SU-DHL-6 (cell line): Measurements from ENCODE around the gene TMTC1.

Experiments used
- H2AFZ ChIP-seq: fragments of 200-600 bp; sonication (generic); 2 replicates; pipeline ENCODE4 v1.6.1; 2014; ENCODE audit warnings: low read depth, mild to moderate bottlenecking, moderate library complexity, mixed read lengths, antibody characterized with exemption, low read length; ENCODE audit not compliant: severe bottlenecking
- H3F3A ChIP-seq: fragments of 200-600 bp; shearing (Covaris generic); 2 replicates; pipeline ENCODE4 v1.6.0; 2016; ENCODE audit warnings: antibody characterized with exemption, mild to moderate bottlenecking; ENCODE audit not compliant: insufficient read depth
- H3K27ac ChIP-seq: fragments of 200-600 bp; sonication (generic); 2 replicates; pipeline ENCODE4 v1.5.1; 2016; ENCODE audit warnings: low read depth, mild to moderate bottlenecking, low read length, moderate library complexity, mixed read lengths
- H3K27me3 ChIP-seq: fragments of 200-600 bp; sonication (generic), shearing (Covaris generic); 2 replicates; pipeline ENCODE4 v1.6.0; 2014; ENCODE audit warnings: mild to moderate bottlenecking, low read length
- H3K36me3 ChIP-seq: fragments of 200-600 bp; sonication (generic); 2 replicates; pipeline ENCODE4 v1.6.1; 2014; ENCODE audit warnings: mild to moderate bottlenecking, low read length, mixed read lengths
- H3K4me2 ChIP-seq: fragments of 300-600, 200-600 bp; shearing (Covaris generic), sonication (generic); 2 replicates; pipeline ENCODE4 v1.6.0; 2014; ENCODE audit warnings: low read length, low read depth, mild to moderate bottlenecking; ENCODE audit not compliant: poor library complexity, severe bottlenecking
- H3K4me3 ChIP-seq: fragments of 200-600 bp; sonication (generic); 2 replicates; pipeline ENCODE4 v1.5.1; 2014; ENCODE audit warnings: antibody characterized with exemption, low read length, mild to moderate bottlenecking, mixed read lengths; ENCODE audit not compliant: insufficient read depth, poor library complexity, severe bottlenecking
- H3K79me2 ChIP-seq: fragments of 200-600 bp; sonication (generic); 2 replicates; pipeline ENCODE4 v1.6.1; 2014; ENCODE audit warnings: mild to moderate bottlenecking, low read length, moderate library complexity; ENCODE audit not compliant: insufficient read depth
- H3K9ac ChIP-seq: fragments of 200-600 bp; sonication (generic); 2 replicates; pipeline ENCODE4 v1.7.0; 2014; ENCODE audit warnings: mild to moderate bottlenecking, low read length
- H3K9me2 ChIP-seq: fragments of 200-600 bp; sonication (generic); replicated peaks from 2 replicates; pipeline ENCODE4 v1.6.1; 2014; ENCODE audit warnings: low read length; ENCODE audit not compliant: insufficient read depth
- H3K9me3 ChIP-seq: fragments of 200-600 bp; sonication (generic); 2 replicates; pipeline ENCODE4 v1.6.1; 2014; ENCODE audit warnings: low read length, mixed read lengths; ENCODE audit not compliant: insufficient read depth
- H4K20me1 ChIP-seq: fragments of 200-600 bp; sonication (generic); 2 replicates; pipeline ENCODE4 v1.6.1; 2014; ENCODE audit warnings: low read depth, mild to moderate bottlenecking, antibody characterized with exemption, low read length, moderate library complexity, mixed read lengths
- CTCF ChIP-seq: fragments of 200-600 bp; sonication (generic); IDR thresholded peaks from one replicate; pipeline ENCODE4 v1.5.1; 2017; ENCODE audit warnings: antibody characterized with exemption, mild to moderate bottlenecking, low read length, moderate library complexity; ENCODE audit not compliant: insufficient read depth, poor library complexity, severe bottlenecking
- EZH2phosphoT487 ChIP-seq: fragments of 200-600 bp; sonication (generic), shearing (Covaris generic); conservative IDR thresholded peaks from 2 replicates; pipeline ENCODE4 v1.6.1; 2018; ENCODE audit warnings: mild to moderate bottlenecking, antibody characterized with exemption, low read length, moderate library complexity, mixed read lengths

TMTC1 gene

DNA sequence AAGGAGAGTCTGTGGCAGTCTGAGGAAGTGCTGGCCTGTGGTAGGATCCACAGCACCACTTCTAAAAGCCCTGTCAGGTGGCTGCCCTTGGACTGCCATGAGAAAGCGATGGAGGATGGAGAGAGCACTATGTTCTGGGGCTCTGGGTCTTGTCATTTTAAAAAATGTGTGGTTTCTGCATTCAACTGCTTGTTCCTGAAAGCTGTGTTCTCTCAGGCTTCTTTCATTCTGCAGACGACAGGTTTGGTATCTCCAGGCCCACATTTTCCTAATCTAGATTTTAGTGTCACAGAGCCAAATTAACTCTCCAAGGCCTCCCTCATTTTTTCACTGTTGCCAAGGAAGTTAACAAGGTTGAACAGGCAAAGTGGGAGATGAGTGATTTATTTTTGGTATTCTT, 296.8 kb downstream of the TMTC1 start:
- no peak for TF ChIP-seq CTCF
- no peak for TF ChIP-seq EZH2phosphoT487
- no peaks in the 10 kb centered on the region for H3K79me2 ChIP-seq
- H3K9me3 ChIP-seq, result no peaks in the 10 kb centered on the region
- no peak overlapping the region for H3K4me3 ChIP-seq
- no peaks in the 10 kb centered on the region for H3K9me2 ChIP-seq
- no peak overlapping the region for H3K27ac ChIP-seq
- H3K9ac ChIP-seq, result no peak overlapping the region
- H3F3A ChIP-seq, result no peaks in the 10 kb centered on the region
- H3K36me3 ChIP-seq, result no peaks in the 10 kb centered on the region
- H4K20me1 ChIP-seq, result no peaks in the 10 kb centered on the region
- H2AFZ ChIP-seq, result no peak overlapping the region
- no peaks in the 10 kb centered on the region for H3K27me3 ChIP-seq
- no peak overlapping the region for H3K4me2 ChIP-seq

- Histone ChIP-seq H4K20me1 (no peaks in the 10 kb centered on the region), H3F3A (no peaks in the 10 kb centered on the region), H3K79me2 (no peaks in the 10 kb centered on the region), H3K9me3 (no peaks in the 10 kb centered on the region), H3K36me3 (peaks cover 36% of the 10 kb centered on the region), H2AFZ (no peak overlapping the region), H3K27me3 (no peaks in the 10 kb centered on the region), H3K9ac (no peak overlapping the region), H3K4me3 (no peak overlapping the region), H3K27ac (no peak overlapping the region), H3K9me2 (no peaks in the 10 kb centered on the region), H3K4me2 (no peak overlapping the region)
- TF ChIP-seq CTCF (no peak), EZH2phosphoT487 (no peak)
Observed at GRCh38 chr12:29463198-29463597, 320.5 kb downstream of the TMTC1 start.

DNA sequence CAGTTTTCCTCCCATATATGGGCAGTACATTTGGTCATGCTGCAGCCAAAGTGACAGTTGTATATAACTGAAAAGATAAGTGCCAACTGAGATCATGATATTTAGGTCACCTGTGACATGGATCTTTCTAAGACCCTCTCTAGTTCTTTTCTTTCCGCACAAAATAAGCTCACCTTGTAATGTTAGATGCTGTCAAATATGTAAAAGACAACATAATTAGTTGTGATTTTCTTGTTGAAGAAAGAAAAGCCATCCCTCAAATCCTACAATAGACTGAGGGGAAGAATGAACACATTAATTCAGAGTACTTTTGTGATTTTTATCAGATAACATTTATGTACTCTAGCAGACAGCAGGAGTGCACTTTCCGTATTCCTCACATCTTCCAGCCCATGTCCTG, 323.7 kb downstream of the TMTC1 start:
- H3K79me2 ChIP-seq, result no peaks in the 10 kb centered on the region
- H4K20me1 ChIP-seq, result no peaks in the 10 kb centered on the region
- H3K9ac ChIP-seq, result no peak overlapping the region
- H3K4me2 ChIP-seq, result no peak overlapping the region
- H3K27ac ChIP-seq, result no peak overlapping the region
- no peaks in the 10 kb centered on the region for H3F3A ChIP-seq
- H3K4me3 ChIP-seq, result no peak overlapping the region
- H2AFZ ChIP-seq, result no peak overlapping the region
- TF ChIP-seq CTCF (no peak), EZH2phosphoT487 (no peak)
- H3K9me2 ChIP-seq, result no peaks in the 10 kb centered on the region
- H3K9me3 ChIP-seq, result no peaks in the 10 kb centered on the region
- H3K36me3 ChIP-seq, result peaks cover 30% of the 10 kb centered on the region
- no peaks in the 10 kb centered on the region for H3K27me3 ChIP-seq
